Trophoblast cell (in vitro differentiated cells and primary cell): Measurements from ENCODE around the gene SLC6A12.

Experiments
- DNase-seq, 2 donors: peaks; one replicate each; pipeline ENCODE4 v3.0.0-alpha.2; 2016
- H2AFZ ChIP-seq: 2 replicates; pipeline ENCODE4 v1.6.1; 2013; ENCODE audit warnings: low read length, moderate library complexity, mild to moderate bottlenecking; ENCODE audit not compliant: insufficient read depth, poor library complexity
- H2AK5ac ChIP-seq: 2 replicates; pipeline ENCODE4 v1.6.1; 2013; ENCODE audit warnings: mild to moderate bottlenecking, low read length
- H2BK120ac ChIP-seq: 2 replicates; pipeline ENCODE4 v1.6.1; 2013; ENCODE audit warnings: low read length, mild to moderate bottlenecking, moderate library complexity; ENCODE audit not compliant: insufficient read depth, poor library complexity
- H2BK12ac ChIP-seq: 2 replicates; pipeline ENCODE4 v1.6.1; 2013; ENCODE audit warnings: mild to moderate bottlenecking, low read length, moderate library complexity
- H2BK5ac ChIP-seq: 2 replicates; pipeline ENCODE4 v1.6.1; 2013; ENCODE audit warnings: low read length, low read depth, moderate library complexity, mild to moderate bottlenecking; ENCODE audit not compliant: poor library complexity
- H3K14ac ChIP-seq: 2 replicates; pipeline ENCODE4 v1.6.1; 2013; ENCODE audit warnings: mild to moderate bottlenecking, low read length
- H3K18ac ChIP-seq: 2 replicates; pipeline ENCODE4 v1.6.1; 2013; ENCODE audit warnings: mild to moderate bottlenecking, low read length
- H3K23ac ChIP-seq: 2 replicates; pipeline ENCODE4 v1.6.1; 2013; ENCODE audit warnings: low read length
- H3K27ac ChIP-seq: 2 replicates; pipeline ENCODE4 v1.5.1; 2013; ENCODE audit warnings: low read depth, mild to moderate bottlenecking, inconsistent platforms, low read length, moderate library complexity
- H3K27me3 ChIP-seq: 2 replicates; pipeline ENCODE4 v1.6.1; 2013; ENCODE audit warnings: inconsistent platforms, mild to moderate bottlenecking, low read length, moderate library complexity; ENCODE audit not compliant: insufficient read depth
- H3K36me3 ChIP-seq, 2 experiments: 1 replicate in 1 of 2; 2 replicates in 1 of 2; pipeline ENCODE4 v1.6.1; 2013; ENCODE audit warnings: low read length in 2 of 2, mild to moderate bottlenecking in 2 of 2, moderate library complexity in 1 of 2; ENCODE audit not compliant: insufficient read depth in 2 of 2, control insufficient read depth in 1 of 2
- H3K4ac ChIP-seq: 2 replicates; pipeline ENCODE4 v1.6.1; 2013; ENCODE audit warnings: low read depth, mild to moderate bottlenecking, low read length, moderate library complexity
- H3K4me1 ChIP-seq, 2 experiments: 1 replicate in 1 of 2; 2 replicates in 1 of 2; pipeline ENCODE4 v1.6.1; 2013; ENCODE audit warnings: low read length in 2 of 2, mild to moderate bottlenecking in 2 of 2, moderate library complexity in 1 of 2; ENCODE audit not compliant: insufficient read depth in 2 of 2, control insufficient read depth in 1 of 2
- H3K4me2 ChIP-seq: 2 replicates; pipeline ENCODE4 v1.6.1; 2013; ENCODE audit warnings: inconsistent platforms, mild to moderate bottlenecking, low read length, moderate library complexity
- H3K4me3 ChIP-seq: 2 replicates; pipeline ENCODE4 v1.5.1; 2013; ENCODE audit warnings: mild to moderate bottlenecking, low read depth, low read length, inconsistent platforms
- H3K79me1 ChIP-seq: one replicate; pipeline ENCODE4 v1.6.1; 2013; ENCODE audit warnings: low read length
- H3K79me2 ChIP-seq: 2 replicates; pipeline ENCODE4 v1.6.1; 2013; ENCODE audit warnings: low read length, mild to moderate bottlenecking; ENCODE audit not compliant: control insufficient read depth, insufficient read depth, poor library complexity
- H3K9ac ChIP-seq: 2 replicates; pipeline ENCODE4 v1.6.1; 2013; ENCODE audit warnings: mild to moderate bottlenecking, low read length
- H3K9me3 ChIP-seq: 2 replicates; pipeline ENCODE4 v1.6.1; 2013; ENCODE audit warnings: low read depth, mild to moderate bottlenecking, control low read depth, inconsistent platforms, low read length; ENCODE audit not compliant: insufficient read depth
- H4K12ac ChIP-seq: 2 replicates; pipeline ENCODE4 v1.6.1; 2013; ENCODE audit warnings: low read depth, mild to moderate bottlenecking, low read length, moderate library complexity
- H4K8ac ChIP-seq: 2 replicates; pipeline ENCODE4 v1.6.1; 2013; ENCODE audit warnings: low read depth, mild to moderate bottlenecking, low read length, moderate library complexity
- H4K91ac ChIP-seq: one replicate; pipeline ENCODE4 v1.6.1; 2013; ENCODE audit warnings: low read depth, mild to moderate bottlenecking, low read length, moderate library complexity
- WGBS: extraction: QIAGEN DNeasy Blood & Tissue Kit; methylation state at CpG from one replicate; pipeline ENCODE4 v1.1.7; 2013; ENCODE audit warnings: missing lambda C conversion rate; ENCODE audit not compliant: insufficient read length, insufficient coverage; ENCODE audit errors: extremely low coverage; 5-methylcytosine and 5-hydroxymethylcytosine counted together

The SLC6A12 gene

DNA sequence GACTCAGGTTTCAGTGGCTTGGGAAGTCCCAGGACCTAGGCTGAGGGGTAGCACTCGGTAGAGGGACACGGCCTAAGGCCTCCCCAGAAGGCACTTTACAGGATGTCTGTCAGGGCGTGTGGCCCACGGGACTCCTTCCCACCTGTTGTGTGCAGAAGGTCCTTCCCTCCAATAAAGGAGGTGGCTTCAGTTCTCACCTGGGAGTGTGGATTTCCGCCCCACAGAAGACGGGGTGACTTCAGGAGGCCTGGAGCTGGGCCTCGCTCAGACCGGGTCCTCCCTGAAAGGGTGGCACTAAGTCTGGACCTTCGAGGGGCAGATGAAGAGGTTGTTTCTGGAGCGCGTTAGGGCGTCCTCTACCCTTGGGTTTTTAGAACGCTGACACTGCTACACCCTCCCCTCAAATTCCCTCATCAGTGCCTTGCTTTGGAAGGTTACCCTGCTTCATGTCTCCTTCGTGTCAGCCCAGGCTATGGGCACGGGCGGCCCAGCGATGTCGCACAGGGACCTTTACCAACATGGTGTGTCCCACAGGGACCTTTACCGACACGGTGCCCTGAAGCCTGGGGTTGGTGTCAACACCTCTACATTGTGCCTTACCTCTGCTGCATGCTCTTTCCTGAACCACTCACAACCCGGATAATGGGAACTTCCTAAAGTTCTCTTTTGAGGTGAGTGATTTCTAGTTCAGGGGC, 7.1 kb downstream of the SLC6A12 start:
- Histone ChIP-seq H2BK5ac (no peak overlapping the region), H3K27ac (no peak overlapping the region), H4K12ac (no peak overlapping the region), H3K79me1 (no peaks in the 10 kb centered on the region), H3K18ac (no peak overlapping the region), H3K23ac (no peak overlapping the region), H3K4me2 (no peak overlapping the region), H2AFZ (no peak overlapping the region), H3K4me1 (peaks cover 0 to 11% of the 10 kb centered on the region in 2 experiments), H3K79me2 (no peaks in the 10 kb centered on the region), H3K27me3 (peaks cover 23% of the 10 kb centered on the region), H2BK120ac (no peak overlapping the region), H3K36me3 (no peaks in the 10 kb centered on the region), H3K9me3 (peaks cover 5% of the 10 kb centered on the region), H3K14ac (no peak overlapping the region), H4K8ac (no peak overlapping the region), H3K4ac (no peak overlapping the region), H2AK5ac (no peak overlapping the region), H2BK12ac (no peak overlapping the region), H3K4me3 (no peak overlapping the region), H4K91ac (no peak overlapping the region), H3K9ac (no peak overlapping the region)
- no peak for DNase-seq
- whole genome bisulfite sequencing, result no CpG with 5 or more reads among the region's 21 CpGs

GRCh38 chr12:205026-205425, 8.9 kb downstream of the SLC6A12 start:
- no peak for DNase-seq
- Histone ChIP-seq H2BK120ac (no peak overlapping the region), H2BK5ac (no peak overlapping the region), H2BK12ac (no peak overlapping the region), H3K4me1 (peaks cover 0 to 11% of the 10 kb centered on the region in 2 experiments), H3K4me2 (no peak overlapping the region), H3K9ac (no peak overlapping the region), H4K8ac (no peak overlapping the region), H4K91ac (no peak overlapping the region), H4K12ac (no peak overlapping the region), H2AK5ac (no peak overlapping the region), H3K27ac (no peak overlapping the region), H3K36me3 (no peaks in the 10 kb centered on the region), H3K79me2 (no peaks in the 10 kb centered on the region), H3K23ac (no peak overlapping the region), H3K4ac (no peak overlapping the region), H2AFZ (no peak overlapping the region), H3K18ac (no peak overlapping the region), H3K4me3 (no peak overlapping the region), H3K79me1 (no peaks in the 10 kb centered on the region), H3K14ac (no peak overlapping the region), H3K9me3 (peaks cover 5% of the 10 kb centered on the region), H3K27me3 (peaks cover 24% of the 10 kb centered on the region)
- WGBS, result no CpG with 5 or more reads among the region's 4 CpGs

DNA sequence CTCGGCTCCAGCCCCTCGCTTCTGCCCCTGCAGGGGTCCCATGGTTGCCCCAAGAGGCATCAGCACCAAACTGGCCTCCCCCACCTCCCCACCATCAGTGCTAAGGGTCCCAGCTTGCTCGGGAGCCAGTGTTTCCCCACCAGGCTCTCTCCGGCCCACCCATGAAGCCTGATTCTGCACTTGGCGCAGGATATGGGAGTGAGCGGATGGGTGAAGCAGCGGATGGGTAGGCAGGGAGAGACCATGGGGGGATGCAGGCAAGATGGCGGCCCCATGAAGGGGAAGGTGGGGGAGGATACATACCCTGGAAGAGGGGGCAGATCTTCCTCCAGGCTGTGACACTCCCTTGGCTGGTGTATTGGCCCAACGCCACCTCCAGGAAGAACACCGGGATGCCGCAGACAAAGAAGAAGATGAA, 9.7 kb downstream of the SLC6A12 start:
- H3K4me3 ChIP-seq, result no peak overlapping the region
- no peak overlapping the region for H2BK120ac ChIP-seq
- no peak overlapping the region for H2BK12ac ChIP-seq
- no peak overlapping the region for H2AFZ ChIP-seq
- no peak overlapping the region for H2AK5ac ChIP-seq
- no peaks in the 10 kb centered on the region for H3K36me3 ChIP-seq
- no peak overlapping the region for H3K23ac ChIP-seq
- no peak overlapping the region for H3K14ac ChIP-seq
- peaks cover 5% of the 10 kb centered on the region for H3K9me3 ChIP-seq
- no peaks in the 10 kb centered on the region for H3K79me2 ChIP-seq
- H3K79me1 ChIP-seq, result no peaks in the 10 kb centered on the region
- no peak overlapping the region for H4K91ac ChIP-seq
- peaks cover 5 to 12% of the 10 kb centered on the region in 2 experiments for H3K4me1 ChIP-seq
- WGBS, result no CpG with 5 or more reads among the region's 11 CpGs
- H4K8ac ChIP-seq, result no peak overlapping the region
- peak overlapping the region; percentile 65 for H3K4me2 ChIP-seq
- H3K27me3 ChIP-seq, result peaks cover 24% of the 10 kb centered on the region
- no peak overlapping the region for H3K27ac ChIP-seq
- DNase-seq, result no peak
- H3K4ac ChIP-seq, result no peak overlapping the region
- no peak overlapping the region for H3K18ac ChIP-seq
- H2BK5ac ChIP-seq, result no peak overlapping the region
- no peak overlapping the region for H3K9ac ChIP-seq
- H4K12ac ChIP-seq, result no peak overlapping the region

GRCh38 chr12:203462-204260, 10.3 kb downstream of the SLC6A12 start:
- no peak overlapping the region for H3K23ac ChIP-seq
- peaks cover 24% of the 10 kb centered on the region for H3K27me3 ChIP-seq
- H2BK12ac ChIP-seq, result no peak overlapping the region
- H3K14ac ChIP-seq, result no peak overlapping the region
- peak overlapping the region; percentile 65 for H3K4me3 ChIP-seq
- H3K27ac ChIP-seq, result no peak overlapping the region
- no peak overlapping the region for H2AK5ac ChIP-seq
- H2AFZ ChIP-seq, result peak overlapping the region; percentile 78
- H3K18ac ChIP-seq, result no peak overlapping the region
- no peak overlapping the region for H4K8ac ChIP-seq
- H4K12ac ChIP-seq, result no peak overlapping the region
- H3K79me1 ChIP-seq, result no peaks in the 10 kb centered on the region
- H3K4me2 ChIP-seq, result peak overlapping the region; percentile 65
- DNase-seq, result peak; percentile 28 to 49
- H2BK5ac ChIP-seq, result no peak overlapping the region
- H3K79me2 ChIP-seq, result no peaks in the 10 kb centered on the region
- no CpG with 5 or more reads among the region's 84 CpGs for WGBS
- peaks cover 5 to 15% of the 10 kb centered on the region in 2 experiments for H3K4me1 ChIP-seq
- H3K4ac ChIP-seq, result no peak overlapping the region
- H2BK120ac ChIP-seq, result no peak overlapping the region
- H3K9ac ChIP-seq, result no peak overlapping the region
- H4K91ac ChIP-seq, result no peak overlapping the region
- H3K9me3 ChIP-seq, result peaks cover 7% of the 10 kb centered on the region
- H3K36me3 ChIP-seq, result no peaks in the 10 kb centered on the region
